ENCODE measurements around the gene LSS. TPM values are rescaled to one million over a fixed set of nuclear protein-coding genes. Genes with fewer than 3 reads are reported as not detected.
A peak's percentile ranks its signal among the peaks of the same experiment; 100 is the strongest.
"Not testable (repeated sequence)": the region's sequence is repeated elsewhere in the genome, so short reads cannot be mapped to it uniquely, and the experiment has no call there.

LSS gene
- total and polyA plus RNA-seq, 2 experiments from 2014 or later: 86.9 to 112 TPM

- H3K27ac ChIP-seq: peak overlapping the region; percentile 49
- H3K9me3 ChIP-seq (ENCODE audit: low read depth): no peaks in the 10 kb centered on the region
- DNase-seq (ENCODE audit: low read depth in 1 of 2, low spot score in 1 of 2): peak; percentile 90 to 95
- peaks cover 16% of the 10 kb centered on the region for H3K4me1 ChIP-seq (ENCODE audit: low read depth)
- H3K36me3 ChIP-seq: no peaks in the 10 kb centered on the region
- no peaks in the 10 kb centered on the region for H3K27me3 ChIP-seq
- H3K4me3 ChIP-seq: peak overlapping the region; percentile 64
- no peak for TF ChIP-seq CTCF (IDR thresholded peaks at IDR 0.05; ENCODE audit: low read depth, low read length)
Measured at GRCh38 chr21:46184625-46185555, 43.7 kb downstream of the LSS start.

- H3K27ac ChIP-seq: peak within 1 kb of the TSS; percentile 49
Measured at GRCh38 chr21:46183910-46184624, 44.5 kb downstream of the LSS start, which contains the start of gene SPATC1L. Gene SPATC1L (minus strand): TSS chr21:46184459. CDS start chr21:46182816, 1,643 bp downstream.

GRCh38 chr21:46183337-46183909 is 45.2 kb downstream of the LSS start:
- not testable (repeated sequence) for H3K27ac ChIP-seq; H3K36me3 ChIP-seq; H3K27me3 ChIP-seq; DNase-seq (ENCODE audit: low read depth in 1 of 2, low spot score in 1 of 2); H3K9me3 ChIP-seq (ENCODE audit: low read depth); H3K4me1 ChIP-seq (ENCODE audit: low read depth)
- H3K4me3 ChIP-seq: peak overlapping the region; percentile 94

More at GRCh38 chr21:46183910-46184624, 44.5 kb downstream of the LSS start, which contains the start of gene SPATC1L:
- TF ChIP-seq CTCF (IDR thresholded peaks at IDR 0.05; ENCODE audit: low read depth, low read length): no peak
- H3K36me3 ChIP-seq: no peaks in the 10 kb centered on the region
- no peaks in the 10 kb centered on the region for H3K27me3 ChIP-seq
- H3K4me3 ChIP-seq: peak within 1 kb of the TSS; percentile 94
- peaks cover 11% of the 10 kb centered on the region for H3K4me1 ChIP-seq (ENCODE audit: low read depth)
- H3K9me3 ChIP-seq (ENCODE audit: low read depth): no peaks in the 10 kb centered on the region
- DNase-seq (ENCODE audit: low read depth in 1 of 2, low spot score in 1 of 2): peak; percentile 74 to 88

- no peak for DNase-seq (ENCODE audit: low read depth in 1 of 2, low spot score in 1 of 2)
- H3K4me3 ChIP-seq: no peak overlapping the region
- no peak for TF ChIP-seq CTCF (IDR thresholded peaks at IDR 0.05; ENCODE audit: low read depth, low read length)
Measured at GRCh38 chr21:46182548-46183336, 45.8 kb downstream of the LSS start.

GRCh38 chr21:46181953-46182547 is 46.5 kb downstream of the LSS start:
- TF ChIP-seq CTCF (IDR thresholded peaks at IDR 0.05; ENCODE audit: low read depth, low read length): no peak
- H3K4me3 ChIP-seq: no peak overlapping the region
- H3K9me3 ChIP-seq (ENCODE audit: low read depth): no peaks in the 10 kb centered on the region
- H3K27me3 ChIP-seq: no peaks in the 10 kb centered on the region
- no peak for DNase-seq (ENCODE audit: low read depth in 1 of 2, low spot score in 1 of 2)
- no peak overlapping the region for H3K27ac ChIP-seq
- peaks cover 4% of the 10 kb centered on the region for H3K4me1 ChIP-seq (ENCODE audit: low read depth)
- no peaks in the 10 kb centered on the region for H3K36me3 ChIP-seq

More at GRCh38 chr21:46182548-46183336, 45.8 kb downstream of the LSS start:
- Histone ChIP-seq H3K9me3 (ENCODE audit: low read depth) (no peaks in the 10 kb centered on the region), H3K27ac (no peak overlapping the region), H3K36me3 (no peaks in the 10 kb centered on the region), H3K27me3 (no peaks in the 10 kb centered on the region), H3K4me1 (ENCODE audit: low read depth) (peaks cover 4% of the 10 kb centered on the region)

Data from cardiac muscle cell (in vitro differentiated cells and primary cell).